ENCODE results near the gene INSM2.

DNA sequence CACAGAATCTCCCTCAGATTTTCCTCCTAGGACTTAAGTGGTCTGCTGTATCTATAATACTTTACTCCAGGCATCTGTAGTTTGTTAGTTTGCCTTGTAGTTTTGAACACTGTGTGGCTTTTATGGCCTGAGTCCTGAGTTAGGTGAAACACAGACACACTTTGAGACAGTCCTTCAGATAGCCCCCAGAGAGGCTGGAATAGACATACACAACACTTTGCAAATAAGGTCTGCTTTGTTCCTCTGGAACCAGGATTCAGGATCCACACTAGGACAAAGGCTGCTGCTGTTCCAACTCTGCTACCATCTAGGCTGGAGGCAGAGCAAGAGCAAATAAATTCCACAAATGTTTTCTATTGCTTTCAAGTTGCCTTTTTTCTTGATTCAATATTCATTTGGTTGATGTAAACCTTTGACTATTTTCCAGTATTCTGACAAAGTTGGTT, 41.4 kb upstream of the INSM2 start:
- TF ChIP-seq GATA2 (IDR thresholded peaks at IDR 0.05; ENCODE audit: low read depth, low read length): no peak
- TF ChIP-seq GATA3 (IDR thresholded peaks at IDR 0.05; ENCODE audit: low read depth, low read length): no peak

Measured in SH-SY5Y (cell line).